SHP77 (cell line): ENCODE data around the gene MAST4.

Experiments used
- DNase-seq, 2 experiments: peaks; one replicate each; lab custom pipeline; 2025; lab: John Stamatoyannopoulos, UW

MAST4 gene

GRCh38 chr5:67019065-67019845 is 423.1 kb downstream of the MAST4 start:
- peak in 1 of 2 experiments; percentile 39 for DNase-seq

GRCh38 chr5:67020096-67020615 is 424.0 kb downstream of the MAST4 start:
- no peak for DNase-seq

GRCh38 chr5:67021031-67021430 is 424.8 kb downstream of the MAST4 start:
- no peak for DNase-seq

GRCh38 chr5:67021521-67021920 is 425.3 kb downstream of the MAST4 start:
- DNase-seq, result no peak

- no peak for DNase-seq
Measured at GRCh38 chr5:67021962-67022361, 425.8 kb downstream of the MAST4 start.

- no peak for DNase-seq
Measured at GRCh38 chr5:67025457-67025856, 429.3 kb downstream of the MAST4 start.

- DNase-seq, result no peak
Measured at GRCh38 chr5:67026278-67026677, 430.1 kb downstream of the MAST4 start.

- DNase-seq, result no peak
Measured at GRCh38 chr5:67027171-67027570, 431.0 kb downstream of the MAST4 start.

GRCh38 chr5:67028371-67028770 is 432.2 kb downstream of the MAST4 start:
- no peak for DNase-seq

- DNase-seq, result no peak
Measured at GRCh38 chr5:67028941-67029340, 432.7 kb downstream of the MAST4 start.

- no peak for DNase-seq
Measured at GRCh38 chr5:67029481-67029880, 433.3 kb downstream of the MAST4 start.

- DNase-seq, result no peak
Measured at GRCh38 chr5:67030289-67031056, 434.3 kb downstream of the MAST4 start.

GRCh38 chr5:67031057-67031443 is 434.9 kb downstream of the MAST4 start:
- DNase-seq, result no peak

GRCh38 chr5:67031692-67032091 is 435.5 kb downstream of the MAST4 start:
- DNase-seq, result no peak

GRCh38 chr5:67032921-67033664 is 436.9 kb downstream of the MAST4 start:
- no peak for DNase-seq

GRCh38 chr5:67033880-67034651 is 437.9 kb downstream of the MAST4 start:
- DNase-seq, result no peak

- DNase-seq, result no peak
Measured at GRCh38 chr5:67035098-67035740, 439.0 kb downstream of the MAST4 start.

- no peak for DNase-seq
Measured at GRCh38 chr5:67037171-67037570, 441.0 kb downstream of the MAST4 start.

GRCh38 chr5:67038817-67039603 is 442.8 kb downstream of the MAST4 start:
- no peak for DNase-seq
